Sigmoid colon (tissue), 4 donors: ENCODE results near the gene AGFG1.

ENCODE experiments used
- EP300 ChIP-seq, 4 donors: sonication (generic); formaldehyde crosslinking; IDR thresholded peaks; one replicate each; pipeline ENCODE4 v1.6.1; 2017; ENCODE audit warnings: antibody characterized with exemption in 4 of 4
- POLR2A ChIP-seq, 2 donors: fragments of 450-650 bp; IDR thresholded peaks; one replicate each; pipeline ENCODE4 v1.6.1; 2016; ENCODE audit warnings: antibody characterized with exemption in 2 of 2, mild to moderate bottlenecking in 2 of 2, moderate library complexity in 2 of 2
- POLR2AphosphoS5 ChIP-seq, 4 donors: sonication (generic); formaldehyde crosslinking; IDR thresholded peaks; one replicate each; pipeline ENCODE4 v1.6.1; 2017; ENCODE audit warnings: antibody characterized with exemption in 4 of 4
- TF ChIP-seq, protein P1 (sequence below), 4 experiments: fragments of 450-650 bp in 3 of 4; fragments of 200-600 bp in 1 of 4; IDR thresholded peaks; one replicate each; pipeline ENCODE4 v1.5.1; 2016 to 2019; ENCODE audit warnings: antibody characterized with exemption in 4 of 4, mild to moderate bottlenecking in 3 of 4, moderate library complexity in 2 of 4

GRCh38 chr2:227450311-227450841 lies 21.6 kb upstream of the AGFG1 start:
- TF ChIP-seq, protein P1, sequence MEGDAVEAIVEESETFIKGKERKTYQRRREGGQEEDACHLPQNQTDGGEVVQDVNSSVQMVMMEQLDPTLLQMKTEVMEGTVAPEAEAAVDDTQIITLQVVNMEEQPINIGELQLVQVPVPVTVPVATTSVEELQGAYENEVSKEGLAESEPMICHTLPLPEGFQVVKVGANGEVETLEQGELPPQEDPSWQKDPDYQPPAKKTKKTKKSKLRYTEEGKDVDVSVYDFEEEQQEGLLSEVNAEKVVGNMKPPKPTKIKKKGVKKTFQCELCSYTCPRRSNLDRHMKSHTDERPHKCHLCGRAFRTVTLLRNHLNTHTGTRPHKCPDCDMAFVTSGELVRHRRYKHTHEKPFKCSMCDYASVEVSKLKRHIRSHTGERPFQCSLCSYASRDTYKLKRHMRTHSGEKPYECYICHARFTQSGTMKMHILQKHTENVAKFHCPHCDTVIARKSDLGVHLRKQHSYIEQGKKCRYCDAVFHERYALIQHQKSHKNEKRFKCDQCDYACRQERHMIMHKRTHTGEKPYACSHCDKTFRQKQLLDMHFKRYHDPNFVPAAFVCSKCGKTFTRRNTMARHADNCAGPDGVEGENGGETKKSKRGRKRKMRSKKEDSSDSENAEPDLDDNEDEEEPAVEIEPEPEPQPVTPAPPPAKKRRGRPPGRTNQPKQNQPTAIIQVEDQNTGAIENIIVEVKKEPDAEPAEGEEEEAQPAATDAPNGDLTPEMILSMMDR (IDR thresholded peaks at IDR 0.05): no peak
- TF ChIP-seq POLR2AphosphoS5 (IDR thresholded peaks at IDR 0.05) (no peak), POLR2A (IDR thresholded peaks at IDR 0.05) (no peak), EP300 (IDR thresholded peaks at IDR 0.05) (no peak)
